ENCODE data around the gene TNNI2. TPM values are rescaled to one million over a fixed set of nuclear protein-coding genes. Genes with fewer than 3 reads are reported as not detected.
"Not testable (repeated sequence)": the region's sequence is repeated elsewhere in the genome, so short reads cannot be mapped to it uniquely, and the experiment has no call there.

Gene TNNI2
- total RNA-seq, 1 donor from 2014 or later = 2,937 TPM

DNA sequence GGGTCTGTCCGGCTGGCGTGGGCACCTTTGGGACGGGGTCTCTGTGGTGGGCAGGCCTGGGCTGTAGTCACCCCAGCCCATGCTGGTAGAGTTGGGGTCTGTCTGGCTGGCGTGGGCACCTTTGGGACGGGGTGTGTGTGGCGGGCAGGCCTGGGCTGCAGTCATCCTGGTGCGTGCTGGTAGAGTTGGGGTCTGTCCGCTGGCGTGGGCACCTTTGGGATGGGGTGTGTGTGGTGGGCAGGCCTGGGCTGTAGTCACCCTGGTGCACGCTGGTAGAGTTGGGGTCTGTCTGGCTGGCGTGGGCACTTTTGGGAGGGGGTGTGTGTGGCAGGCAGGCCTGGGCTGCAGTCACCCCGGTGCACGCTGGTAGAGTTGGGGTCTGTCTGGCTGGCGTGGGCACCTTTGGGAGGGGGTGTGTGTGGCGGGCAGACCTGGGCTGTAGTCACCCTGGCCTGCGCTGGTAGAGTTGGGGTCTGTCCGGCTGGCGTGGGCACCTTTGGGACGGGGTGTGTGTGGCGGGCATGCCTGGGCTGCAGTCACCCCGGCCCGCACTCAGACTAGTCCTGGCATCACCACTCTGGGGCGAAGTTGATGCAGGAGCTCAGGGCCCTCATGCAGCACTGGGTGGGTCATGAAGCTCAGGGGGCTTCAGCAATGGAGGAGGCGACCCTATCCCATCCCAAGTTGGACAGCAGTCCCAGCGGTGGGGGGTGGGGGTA is 33.6 kb downstream of the TNNI2 start:
- peaks cover 23 to 67% (median 34%) of the 10 kb centered on the region in 3 donors for H3K4me1 ChIP-seq (ENCODE audit: control insufficient read depth in 3 of 3, insufficient read depth in 3 of 3, low read length in 3 of 3)
- peaks cover 0 to 3% (median 0%) of the 10 kb centered on the region in 3 donors for H3K36me3 ChIP-seq (ENCODE audit: control insufficient read depth in 3 of 3, insufficient read depth in 3 of 3, low read length in 3 of 3)
- H3K9ac ChIP-seq (ENCODE audit: low read depth in 1 of 3, low read length in 3 of 3) = peak overlapping the region in 2 of 3 donors; percentile 6 to 76
- peaks cover 40 to 78% (median 44%) of the 10 kb centered on the region in 3 donors for H3K27me3 ChIP-seq (ENCODE audit: control insufficient read depth in 3 of 3, insufficient read depth in 3 of 3, low read length in 3 of 3)
- H3K4me3 ChIP-seq (ENCODE audit: low read length in 3 of 3) = peak overlapping the region; percentile 52 to 78 (median 61)
- no peaks in the 10 kb centered on the region for H3K9me3 ChIP-seq (ENCODE audit: control insufficient read depth in 3 of 3, low read length in 3 of 3)
- H3K27ac ChIP-seq (ENCODE audit: low read depth, low read length) = peak overlapping the region; percentile 25

- peaks cover 40 to 72% (median 44%) of the 10 kb centered on the region in 3 donors for H3K27me3 ChIP-seq (ENCODE audit: control insufficient read depth in 3 of 3, insufficient read depth in 3 of 3, low read length in 3 of 3)
- peak overlapping the region; percentile 22 to 78 (median 61) for H3K4me3 ChIP-seq (ENCODE audit: low read length in 3 of 3)
- H3K4me1 ChIP-seq (ENCODE audit: control insufficient read depth in 3 of 3, insufficient read depth in 3 of 3, low read length in 3 of 3) = peaks cover 26 to 69% (median 37%) of the 10 kb centered on the region in 3 donors
These were observed 34.4 kb downstream of the TNNI2 start for GRCh38 chr11:1873048-1873812.

GRCh38 chr11:1873813-1874150 is 35.0 kb downstream of the TNNI2 start:
- Histone ChIP-seq H3K9ac (ENCODE audit: low read depth in 1 of 3, low read length in 3 of 3) (peak overlapping the region in 1 of 3 donors; percentile 54), H3K27ac (ENCODE audit: low read depth, low read length) (peak overlapping the region; percentile 36), H3K27me3 (ENCODE audit: control insufficient read depth in 3 of 3, insufficient read depth in 3 of 3, low read length in 3 of 3) (peaks cover 39 to 66% (median 40%) of the 10 kb centered on the region in 3 donors), H3K4me1 (ENCODE audit: control insufficient read depth in 3 of 3, insufficient read depth in 3 of 3, low read length in 3 of 3) (peaks cover 24 to 65% (median 31%) of the 10 kb centered on the region in 3 donors)
- H3K9me3 ChIP-seq (ENCODE audit: control insufficient read depth in 3 of 3, low read length in 3 of 3); H3K36me3 ChIP-seq (ENCODE audit: control insufficient read depth in 3 of 3, insufficient read depth in 3 of 3, low read length in 3 of 3); H3K4me3 ChIP-seq (ENCODE audit: low read length in 3 of 3): not testable (repeated sequence)

More at GRCh38 chr11:1873048-1873812, 34.4 kb downstream of the TNNI2 start:
- Histone ChIP-seq H3K9ac (ENCODE audit: low read depth in 1 of 3, low read length in 3 of 3) (peak overlapping the region in 1 of 3 donors; percentile 76), H3K27ac (ENCODE audit: low read depth, low read length) (peak overlapping the region; percentile 36), H3K36me3 (ENCODE audit: control insufficient read depth in 3 of 3, insufficient read depth in 3 of 3, low read length in 3 of 3) (peaks cover 0 to 3% (median 0%) of the 10 kb centered on the region in 3 donors), H3K9me3 (ENCODE audit: control insufficient read depth in 3 of 3, low read length in 3 of 3) (no peaks in the 10 kb centered on the region)

DNA sequence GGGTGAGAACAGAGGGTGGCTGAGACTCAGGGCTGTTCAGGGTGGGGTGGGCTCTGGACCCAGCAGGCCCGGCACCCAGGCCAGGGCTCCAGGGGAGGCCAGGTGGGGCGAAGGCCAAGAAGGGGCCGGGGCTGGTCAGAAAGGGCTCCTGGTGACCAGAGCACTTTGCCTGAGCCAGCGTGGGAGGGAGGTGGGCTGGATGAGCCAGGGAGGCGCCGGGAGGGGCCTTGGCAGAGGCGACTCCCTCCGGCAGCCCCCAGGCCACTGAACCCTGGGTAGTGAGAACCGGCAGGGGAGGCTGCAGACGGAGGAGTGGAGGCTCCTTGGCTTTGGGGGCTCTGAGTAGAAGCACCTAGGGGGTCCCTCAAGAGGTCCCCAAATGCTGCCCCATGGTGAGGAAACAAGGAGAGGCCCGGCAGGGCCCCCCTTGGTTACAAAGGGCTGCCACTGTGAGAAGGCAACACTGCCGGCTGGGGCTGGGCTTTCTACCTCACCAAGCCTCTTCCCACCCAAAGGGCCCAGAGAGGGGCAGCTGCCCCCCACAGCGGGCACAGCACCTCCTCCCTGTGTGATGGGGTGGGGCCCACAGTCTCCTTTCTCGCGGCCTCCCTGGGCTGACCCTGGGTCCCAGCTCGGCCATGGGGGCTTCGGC is 35.8 kb downstream of the TNNI2 start:
- H3K36me3 ChIP-seq (ENCODE audit: control insufficient read depth in 3 of 3, insufficient read depth in 3 of 3, low read length in 3 of 3); H3K9me3 ChIP-seq (ENCODE audit: control insufficient read depth in 3 of 3, low read length in 3 of 3); H3K9ac ChIP-seq (ENCODE audit: low read depth in 1 of 3, low read length in 3 of 3): not testable (repeated sequence)
- H3K27ac ChIP-seq (ENCODE audit: low read depth, low read length) = peak overlapping the region; percentile 36
- H3K4me1 ChIP-seq (ENCODE audit: control insufficient read depth in 3 of 3, insufficient read depth in 3 of 3, low read length in 3 of 3) = peaks cover 27 to 64% (median 29%) of the 10 kb centered on the region in 3 donors
- peak overlapping the region in 1 of 3 donors; percentile 14 for H3K4me3 ChIP-seq (ENCODE audit: low read length in 3 of 3)
- peaks cover 32 to 58% (median 33%) of the 10 kb centered on the region in 3 donors for H3K27me3 ChIP-seq (ENCODE audit: control insufficient read depth in 3 of 3, insufficient read depth in 3 of 3, low read length in 3 of 3)

DNA sequence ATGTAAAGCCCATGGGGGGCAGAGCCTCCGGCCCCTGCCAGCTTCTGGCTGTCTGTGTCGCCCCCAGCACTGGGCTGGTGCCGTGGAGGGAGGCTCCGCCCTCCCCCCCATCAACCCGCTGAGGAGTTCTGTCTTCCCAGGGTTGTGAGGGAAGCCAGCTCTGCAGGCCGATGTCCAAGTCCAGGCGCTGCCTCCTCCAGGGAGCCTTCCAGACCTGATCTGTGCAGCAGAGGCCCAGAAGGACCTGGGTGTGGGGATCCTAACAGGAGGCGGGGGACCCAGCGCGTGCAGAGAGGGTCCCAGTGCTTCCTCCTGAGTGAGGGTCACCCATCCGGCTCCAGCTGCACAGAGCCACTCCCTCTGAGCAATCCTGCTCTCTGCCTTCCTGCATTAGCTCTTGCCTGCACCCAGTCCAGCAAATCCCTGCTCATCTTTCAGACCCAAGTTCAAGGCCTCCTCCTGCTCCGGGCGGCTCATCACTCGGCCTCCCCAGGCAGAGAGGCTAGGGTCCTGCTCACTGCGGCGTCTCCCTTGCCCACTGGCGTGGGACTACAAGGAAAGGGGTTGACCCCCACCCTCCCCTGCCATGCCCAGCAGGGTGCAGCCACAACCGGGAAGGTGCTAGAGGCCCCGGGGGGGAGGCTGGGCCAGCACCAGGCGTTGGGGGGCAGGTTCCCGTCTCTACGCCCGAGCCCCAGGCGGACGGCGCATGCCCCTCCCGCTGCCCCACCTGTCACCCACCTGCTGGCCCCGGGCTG is 36.5 kb downstream of the TNNI2 start:
- H3K9me3 ChIP-seq (ENCODE audit: control insufficient read depth in 3 of 3, low read length in 3 of 3) = no peaks in the 10 kb centered on the region
- H3K27me3 ChIP-seq (ENCODE audit: control insufficient read depth in 3 of 3, insufficient read depth in 3 of 3, low read length in 3 of 3) = peaks cover 27 to 51% (median 31%) of the 10 kb centered on the region in 3 donors
- peak overlapping the region in 1 of 3 donors; percentile 43 for H3K4me3 ChIP-seq (ENCODE audit: low read length in 3 of 3)
- peaks cover 34 to 65% (median 35%) of the 10 kb centered on the region in 3 donors for H3K4me1 ChIP-seq (ENCODE audit: control insufficient read depth in 3 of 3, insufficient read depth in 3 of 3, low read length in 3 of 3)
- H3K27ac ChIP-seq (ENCODE audit: low read depth, low read length) = peak overlapping the region; percentile 60
- peaks cover 0 to 3% (median 0%) of the 10 kb centered on the region in 3 donors for H3K36me3 ChIP-seq (ENCODE audit: control insufficient read depth in 3 of 3, insufficient read depth in 3 of 3, low read length in 3 of 3)
- H3K9ac ChIP-seq (ENCODE audit: low read depth in 1 of 3, low read length in 3 of 3) = peak overlapping the region in 1 of 3 donors; percentile 57

GRCh38 chr11:1875851-1876301 is 37.1 kb downstream of the TNNI2 start:
- peak overlapping the region; percentile 60 for H3K27ac ChIP-seq (ENCODE audit: low read depth, low read length)
- peaks cover 21 to 49% (median 27%) of the 10 kb centered on the region in 3 donors for H3K27me3 ChIP-seq (ENCODE audit: control insufficient read depth in 3 of 3, insufficient read depth in 3 of 3, low read length in 3 of 3)
- peaks cover 38 to 65% (median 41%) of the 10 kb centered on the region in 3 donors for H3K4me1 ChIP-seq (ENCODE audit: control insufficient read depth in 3 of 3, insufficient read depth in 3 of 3, low read length in 3 of 3)
- H3K36me3 ChIP-seq (ENCODE audit: control insufficient read depth in 3 of 3, insufficient read depth in 3 of 3, low read length in 3 of 3); H3K9me3 ChIP-seq (ENCODE audit: control insufficient read depth in 3 of 3, low read length in 3 of 3): not testable (repeated sequence)
- peak overlapping the region; percentile 51 to 75 (median 53) for H3K9ac ChIP-seq (ENCODE audit: low read depth in 1 of 3, low read length in 3 of 3)
- H3K4me3 ChIP-seq (ENCODE audit: low read length in 3 of 3) = peak overlapping the region in 2 of 3 donors; percentile 23 to 41

DNA sequence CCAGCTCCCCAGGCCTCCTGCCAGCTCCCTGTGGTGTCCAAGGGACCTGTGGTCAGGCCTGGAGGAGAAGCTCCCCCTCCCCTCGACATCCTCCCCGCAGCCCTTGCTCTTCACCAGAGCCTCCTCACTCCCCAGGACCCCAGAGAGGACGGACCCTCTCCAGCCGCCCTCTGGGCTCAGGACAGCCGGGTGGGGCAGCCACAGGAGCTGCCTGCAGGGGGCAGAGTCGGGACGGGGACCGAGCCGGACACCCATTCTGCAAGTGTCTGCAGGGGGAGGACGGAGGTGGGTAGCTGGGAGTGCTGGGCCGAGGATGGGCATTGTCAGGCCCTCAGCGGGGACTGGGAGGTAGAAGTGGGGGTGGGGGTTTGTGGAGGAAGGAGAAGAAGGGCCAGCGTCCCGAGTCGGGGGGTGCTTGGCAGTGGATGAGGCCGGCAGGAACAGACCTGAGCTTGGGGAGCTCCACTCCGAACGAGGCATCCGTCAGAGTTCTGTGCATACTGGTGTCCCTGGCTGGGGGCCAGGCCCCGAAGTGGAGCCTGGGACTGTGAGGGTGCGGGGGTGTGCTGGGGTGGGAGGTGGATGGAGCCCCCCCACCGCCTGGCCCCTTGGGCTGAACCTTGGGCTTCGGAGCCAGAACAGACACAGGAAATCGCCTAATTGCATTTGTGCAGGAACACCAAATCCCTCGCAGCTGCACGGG is 37.7 kb downstream of the TNNI2 start:
- H3K36me3 ChIP-seq (ENCODE audit: control insufficient read depth in 3 of 3, insufficient read depth in 3 of 3, low read length in 3 of 3) = peaks cover 0 to 3% (median 0%) of the 10 kb centered on the region in 3 donors
- peaks cover 14 to 45% (median 20%) of the 10 kb centered on the region in 3 donors for H3K27me3 ChIP-seq (ENCODE audit: control insufficient read depth in 3 of 3, insufficient read depth in 3 of 3, low read length in 3 of 3)
- H3K27ac ChIP-seq (ENCODE audit: low read depth, low read length) = peak overlapping the region; percentile 60
- H3K4me1 ChIP-seq (ENCODE audit: control insufficient read depth in 3 of 3, insufficient read depth in 3 of 3, low read length in 3 of 3) = peaks cover 44 to 66% (median 47%) of the 10 kb centered on the region in 3 donors
- H3K9ac ChIP-seq (ENCODE audit: low read depth in 1 of 3, low read length in 3 of 3) = peak overlapping the region; percentile 51 to 75 (median 53)
- peak overlapping the region in 2 of 3 donors; percentile 23 to 41 for H3K4me3 ChIP-seq (ENCODE audit: low read length in 3 of 3)
- no peaks in the 10 kb centered on the region for H3K9me3 ChIP-seq (ENCODE audit: control insufficient read depth in 3 of 3, low read length in 3 of 3)

- Histone ChIP-seq H3K36me3 (ENCODE audit: control insufficient read depth in 3 of 3, insufficient read depth in 3 of 3, low read length in 3 of 3) (peaks cover 0 to 3% (median 0%) of the 10 kb centered on the region in 3 donors), H3K4me1 (ENCODE audit: control insufficient read depth in 3 of 3, insufficient read depth in 3 of 3, low read length in 3 of 3) (peaks cover 53 to 71% (median 56%) of the 10 kb centered on the region in 3 donors), H3K9me3 (ENCODE audit: control insufficient read depth in 3 of 3, low read length in 3 of 3) (no peaks in the 10 kb centered on the region), H3K27me3 (ENCODE audit: control insufficient read depth in 3 of 3, insufficient read depth in 3 of 3, low read length in 3 of 3) (peaks cover 5 to 36% (median 11%) of the 10 kb centered on the region in 3 donors), H3K9ac (ENCODE audit: low read depth in 1 of 3, low read length in 3 of 3) (peak overlapping the region in 2 of 3 donors; percentile 40 to 57), H3K4me3 (ENCODE audit: low read length in 3 of 3) (peak overlapping the region in 1 of 3 donors; percentile 45), H3K27ac (ENCODE audit: low read depth, low read length) (peak overlapping the region; percentile 89)
These were observed 38.7 kb downstream of the TNNI2 start for GRCh38 chr11:1877211-1878136.

All from skeletal muscle tissue (tissue), 4 donors.